CD4-positive, alpha-beta T cell (primary cell): Measurements from ENCODE around the gene LMAN2. TPM values are rescaled to one million over a fixed set of nuclear protein-coding genes. Genes with fewer than 3 reads are reported as not detected.

Source experiments
- ATAC-seq: fragments of 200-7000 bp; cut with Tn5 transposase; one replicate; pipeline ENCODE4 v1.10.0; 2022; ENCODE audit warnings: mild to moderate bottlenecking; ENCODE audit not compliant: poor library complexity
- CTCF ChIA-PET: fragments of 350-600 bp; sonication (Branson Sonifier 250); formaldehyde crosslinking; loops from one replicate; lab custom pipeline; 2021; ENCODE audit warnings: antibody characterized with exemption, inconsistent platforms; lab: Charles Lee
- POLR2A ChIA-PET: fragments of 350-600 bp; sonication (Branson Sonifier 250); formaldehyde crosslinking; loops from one replicate; lab custom pipeline; 2021; ENCODE audit warnings: antibody characterized with exemption, inconsistent platforms; lab: Charles Lee
- DNase-seq, 14 experiments: peaks; one replicate each; pipeline ENCODE4 v3.0.0-alpha.2; 2013 to 2020; ENCODE audit warnings: mixed read lengths in 2 of 14
- H3K27ac ChIP-seq, 2 donors: one replicate each; pipeline versions ENCODE4 v1.5.1 to v1.7.0; 2013; ENCODE audit warnings: low read length in 2 of 2, low read depth in 1 of 2, mild to moderate bottlenecking in 1 of 2
- H3K27me3 ChIP-seq, 2 experiments: 1 replicate in 1 of 2; 2 replicates in 1 of 2; pipeline versions ENCODE4 v1.6.1 to v1.7.0; 2013; ENCODE audit warnings: low read length in 2 of 2, control low read depth in 1 of 2, mild to moderate bottlenecking in 1 of 2, moderate library complexity in 1 of 2; ENCODE audit not compliant: insufficient read depth in 2 of 2, control insufficient read depth in 1 of 2
- H3K36me3 ChIP-seq: one replicate; pipeline ENCODE4 v1.6.1; 2013; ENCODE audit warnings: low read length, control low read depth; ENCODE audit not compliant: insufficient read depth
- H3K4me1 ChIP-seq: one replicate; pipeline ENCODE4 v1.6.1; 2013; ENCODE audit warnings: low read length, control low read depth; ENCODE audit not compliant: insufficient read depth
- H3K4me3 ChIP-seq: one replicate; pipeline ENCODE4 v1.5.1; 2013; ENCODE audit warnings: mild to moderate bottlenecking, low read length, moderate library complexity
- H3K9me3 ChIP-seq, 2 experiments: 1 replicate in 1 of 2; 2 replicates in 1 of 2; pipeline versions ENCODE4 v1.6.1 to v1.7.0; 2013; ENCODE audit warnings: low read length in 2 of 2, mild to moderate bottlenecking in 2 of 2, control low read depth in 1 of 2, moderate library complexity in 1 of 2; ENCODE audit not compliant: control insufficient read depth in 1 of 2, insufficient read depth in 1 of 2
- H3K27ac Mint-ChIP-seq: one replicate; pipeline ENCODE4 v1.8.0; 2020; ENCODE audit warnings: mixed read lengths
- H3K27me3 Mint-ChIP-seq: one replicate; pipeline ENCODE4 v1.8.0; 2021; ENCODE audit warnings: mixed read lengths
- H3K36me3 Mint-ChIP-seq: one replicate; pipeline ENCODE4 v1.8.0; 2021; ENCODE audit warnings: low read depth, mixed read lengths
- H3K4me1 Mint-ChIP-seq: one replicate; pipeline ENCODE4 v1.8.0; 2021; ENCODE audit warnings: low read depth, mixed read lengths
- H3K4me3 Mint-ChIP-seq: one replicate; pipeline ENCODE4 v1.8.0; 2020; ENCODE audit warnings: mild to moderate bottlenecking, mixed read lengths
- H3K9me3 Mint-ChIP-seq: one replicate; pipeline ENCODE4 v1.8.0; 2020; ENCODE audit warnings: mixed read lengths
- intact Hi-C, 2 experiments: fragments of 100-400 bp; cut with DNase I in 1 of 2; cut with micrococcal nuclease in 1 of 2; formaldehyde crosslinking; loops; one replicate each; pipeline versions ENCODE4 v1.15.1 to v1.9.0; 2023 to 2025; cut with DNase I, micrococcal nuclease
- total RNA-seq, 174 experiments: library from RNA in 2 of 174; stranded (reverse) in 2 of 174; gene quantifications; one replicate each; pipeline ENCODE4 v1.2.3 and lab custom pipeline; 2021 to 2026
- TF ChIP-seq, protein P1 (sequence below): fragments of 200-600 bp; IDR thresholded peaks from one replicate; pipeline ENCODE4 v1.8.0; 2022; ENCODE audit warnings: antibody characterized with exemption, mild to moderate bottlenecking

The LMAN2 gene
- total RNA-seq, 2 experiments from 2014 or later, result 54.5 to 55.6 TPM

DNA sequence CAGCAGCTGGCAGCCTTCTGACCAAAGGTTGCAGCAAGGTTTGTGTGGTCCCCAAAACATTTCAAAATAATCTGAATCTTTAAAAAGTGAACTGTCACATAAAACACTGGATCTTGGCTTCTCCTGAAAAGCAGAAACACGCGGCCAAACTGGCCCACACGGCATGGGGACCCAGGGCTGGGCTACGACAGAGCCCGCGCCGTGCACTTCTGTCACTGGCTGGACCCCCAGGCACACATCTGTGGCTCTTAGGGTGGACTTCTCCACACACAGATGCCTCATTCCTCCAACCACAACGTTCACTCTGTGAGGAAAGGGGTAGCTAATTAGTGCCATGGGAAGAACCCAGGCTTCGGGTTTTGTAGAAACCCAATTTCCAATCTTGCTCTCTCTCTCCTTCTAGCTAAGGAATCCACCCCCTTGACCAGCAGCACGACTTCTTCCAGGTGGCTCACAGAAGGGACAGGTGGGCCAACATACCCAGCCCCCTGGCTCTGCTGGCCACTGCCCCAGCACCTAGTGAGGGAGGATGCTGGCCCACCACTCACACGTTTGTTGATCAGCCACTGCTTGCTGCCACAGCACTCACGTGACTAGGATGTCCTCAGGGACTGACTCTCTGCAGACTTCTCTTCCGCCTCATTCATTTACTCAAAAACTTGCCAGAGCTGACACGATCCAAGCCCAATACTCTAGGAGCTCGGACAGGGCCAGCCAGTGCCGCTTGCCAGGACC lies 17.9 kb downstream of the LMAN2 start:
- ATAC-seq (no peak), DNase-seq (no peak)
- no peaks in the 10 kb centered on the region for H3K4me1 Mint-ChIP-seq
- no peak overlapping the region for H3K4me3 Mint-ChIP-seq
- no peak overlapping the region for H3K27ac Mint-ChIP-seq
- Histone ChIP-seq H3K4me3 (no peak overlapping the region), H3K4me1 (no peaks in the 10 kb centered on the region), H3K9me3 (no peaks in the 10 kb centered on the region), H3K36me3 (peaks cover 90% of the 10 kb centered on the region), H3K27me3 (no peaks in the 10 kb centered on the region), H3K27ac (no peak overlapping the region)
- H3K27me3 Mint-ChIP-seq, result no peaks in the 10 kb centered on the region
- H3K9me3 Mint-ChIP-seq, result no peaks in the 10 kb centered on the region
- CTCF ChIA-PET, result no interaction called here
- peaks cover 76% of the 10 kb centered on the region for H3K36me3 Mint-ChIP-seq
- intact Hi-C loops, result no loop called here
- POLR2A ChIA-PET, result no interaction called here
- TF ChIP-seq, protein P1, sequence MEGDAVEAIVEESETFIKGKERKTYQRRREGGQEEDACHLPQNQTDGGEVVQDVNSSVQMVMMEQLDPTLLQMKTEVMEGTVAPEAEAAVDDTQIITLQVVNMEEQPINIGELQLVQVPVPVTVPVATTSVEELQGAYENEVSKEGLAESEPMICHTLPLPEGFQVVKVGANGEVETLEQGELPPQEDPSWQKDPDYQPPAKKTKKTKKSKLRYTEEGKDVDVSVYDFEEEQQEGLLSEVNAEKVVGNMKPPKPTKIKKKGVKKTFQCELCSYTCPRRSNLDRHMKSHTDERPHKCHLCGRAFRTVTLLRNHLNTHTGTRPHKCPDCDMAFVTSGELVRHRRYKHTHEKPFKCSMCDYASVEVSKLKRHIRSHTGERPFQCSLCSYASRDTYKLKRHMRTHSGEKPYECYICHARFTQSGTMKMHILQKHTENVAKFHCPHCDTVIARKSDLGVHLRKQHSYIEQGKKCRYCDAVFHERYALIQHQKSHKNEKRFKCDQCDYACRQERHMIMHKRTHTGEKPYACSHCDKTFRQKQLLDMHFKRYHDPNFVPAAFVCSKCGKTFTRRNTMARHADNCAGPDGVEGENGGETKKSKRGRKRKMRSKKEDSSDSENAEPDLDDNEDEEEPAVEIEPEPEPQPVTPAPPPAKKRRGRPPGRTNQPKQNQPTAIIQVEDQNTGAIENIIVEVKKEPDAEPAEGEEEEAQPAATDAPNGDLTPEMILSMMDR, result no peak

- DNase-seq, result no peak
- intact Hi-C loops, result no loop called here
- peaks cover 6% of the 10 kb centered on the region for H3K4me1 ChIP-seq
- TF ChIP-seq, protein P1, result no peak
- H3K27me3 Mint-ChIP-seq, result no peaks in the 10 kb centered on the region
- peaks cover under 1% of the 10 kb centered on the region for H3K4me1 Mint-ChIP-seq
- no peaks in the 10 kb centered on the region for H3K9me3 Mint-ChIP-seq
- peaks cover 83% of the 10 kb centered on the region for H3K36me3 ChIP-seq
- H3K4me3 Mint-ChIP-seq, result no peak overlapping the region
- H3K27ac ChIP-seq, result no peak overlapping the region
- no peak for ATAC-seq
- no peaks in the 10 kb centered on the region for H3K9me3 ChIP-seq
- CTCF ChIA-PET, result no interaction called here
- no peaks in the 10 kb centered on the region for H3K27me3 ChIP-seq
- POLR2A ChIA-PET, result no interaction called here
- H3K27ac Mint-ChIP-seq, result no peak overlapping the region
- H3K36me3 Mint-ChIP-seq, result peaks cover 74% of the 10 kb centered on the region
- no peak overlapping the region for H3K4me3 ChIP-seq
Measured at GRCh38 chr5:177332896-177333260, 18.6 kb downstream of the LMAN2 start.

- H3K9me3 Mint-ChIP-seq, result no peaks in the 10 kb centered on the region
- H3K27me3 Mint-ChIP-seq, result no peaks in the 10 kb centered on the region
- ChIA-PET POLR2A (no interaction called here), CTCF (no interaction called here)
- Histone ChIP-seq H3K4me3 (no peak overlapping the region), H3K27ac (no peak overlapping the region), H3K4me1 (peaks cover 7% of the 10 kb centered on the region), H3K9me3 (no peaks in the 10 kb centered on the region), H3K27me3 (no peaks in the 10 kb centered on the region), H3K36me3 (peaks cover 77% of the 10 kb centered on the region)
- H3K4me1 Mint-ChIP-seq, result peaks cover 5% of the 10 kb centered on the region
- H3K36me3 Mint-ChIP-seq, result peaks cover 75% of the 10 kb centered on the region
- TF ChIP-seq, protein P1, result no peak
- intact Hi-C loops, result no loop called here
- H3K4me3 Mint-ChIP-seq, result no peak overlapping the region
- ATAC-seq, result no peak
- DNase-seq, result no peak
- H3K27ac Mint-ChIP-seq, result no peak overlapping the region
Measured at GRCh38 chr5:177332031-177332895, 19.2 kb downstream of the LMAN2 start.
